Activated CD4-positive, alpha-beta T cell treated with anti-CD3 and anti-CD28 coated beads for 1 hour (primary cell): ENCODE data around the gene MUC5B.

Experiments used
- DNase-seq: peaks from one replicate; pipeline ENCODE4 v3.0.0-alpha.2; 2020

The MUC5B gene

DNA sequence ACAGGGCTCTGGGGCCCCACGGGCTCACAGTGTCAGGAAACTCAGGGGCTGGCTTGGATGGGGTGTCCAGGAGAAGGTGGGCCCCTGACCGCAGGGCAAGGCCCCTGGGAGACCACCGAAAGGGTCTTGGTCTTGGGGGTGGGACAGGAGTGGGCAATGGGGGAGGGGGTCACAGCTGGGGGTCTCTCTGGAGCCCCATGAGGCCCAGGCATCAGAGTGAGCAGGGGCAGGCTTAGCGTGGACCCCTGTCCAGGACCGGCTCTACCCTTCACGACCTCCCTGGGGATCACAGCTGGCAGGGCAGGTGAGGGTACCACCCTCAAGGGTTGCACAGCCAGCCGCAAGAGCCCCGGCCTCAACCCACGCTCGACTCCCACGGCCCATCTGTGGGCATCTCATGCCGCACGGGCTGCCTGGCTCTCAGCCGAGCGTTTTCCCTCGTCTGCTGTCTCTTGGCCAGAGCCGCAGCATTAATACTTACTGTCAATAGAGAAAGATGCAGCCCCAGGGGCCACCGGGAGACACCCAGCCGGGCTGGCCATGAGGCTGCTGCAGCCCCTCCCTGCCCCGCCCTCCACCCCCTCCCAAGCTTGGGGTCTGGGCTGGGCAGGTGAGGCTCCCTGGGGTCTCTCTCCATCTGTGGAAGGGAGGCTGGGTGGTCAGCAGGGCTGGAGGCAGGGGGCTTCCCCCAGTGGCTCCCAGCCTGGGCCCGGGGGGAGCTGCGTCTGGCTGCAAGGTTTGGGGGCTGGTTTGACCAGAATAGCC lies 662 bp downstream of the MUC5B start:
- no peak for DNase-seq

- DNase-seq, result no peak
These were observed 1.2 kb downstream of the MUC5B start for GRCh38 chr11:1224111-1224490.

- DNase-seq, result no peak
These were observed 1.9 kb downstream of the MUC5B start for GRCh38 chr11:1224491-1225385.

- DNase-seq, result no peak
These were observed 2.7 kb downstream of the MUC5B start for GRCh38 chr11:1225386-1226225.

GRCh38 chr11:1226226-1226985 lies 3.5 kb downstream of the MUC5B start:
- no peak for DNase-seq

DNA sequence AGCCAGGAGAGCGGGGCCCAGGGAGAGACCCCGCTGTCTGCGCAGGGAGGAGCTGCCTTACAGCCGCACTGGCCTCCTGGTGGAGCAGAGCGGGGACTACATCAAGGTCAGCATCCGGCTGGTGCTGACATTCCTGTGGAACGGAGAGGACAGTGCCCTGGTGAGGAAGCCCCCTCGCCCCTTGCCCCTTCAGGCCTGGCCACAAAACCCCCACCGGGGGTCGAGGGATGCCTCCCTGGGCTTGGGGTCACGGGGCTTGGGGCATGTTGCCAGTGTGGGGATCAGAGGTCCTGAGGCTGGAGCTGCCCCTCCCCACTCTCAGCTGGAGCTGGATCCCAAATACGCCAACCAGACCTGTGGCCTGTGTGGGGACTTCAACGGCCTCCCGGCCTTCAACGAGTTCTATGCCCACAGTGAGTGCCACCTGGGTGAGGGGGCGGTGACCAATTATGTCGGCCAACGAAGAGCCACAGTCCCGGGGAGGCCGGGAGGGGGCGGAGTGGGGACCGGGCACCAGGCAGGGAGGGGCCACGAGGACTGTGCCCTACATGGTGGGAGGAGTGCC lies 4.2 kb downstream of the MUC5B start:
- no peak for DNase-seq

DNA sequence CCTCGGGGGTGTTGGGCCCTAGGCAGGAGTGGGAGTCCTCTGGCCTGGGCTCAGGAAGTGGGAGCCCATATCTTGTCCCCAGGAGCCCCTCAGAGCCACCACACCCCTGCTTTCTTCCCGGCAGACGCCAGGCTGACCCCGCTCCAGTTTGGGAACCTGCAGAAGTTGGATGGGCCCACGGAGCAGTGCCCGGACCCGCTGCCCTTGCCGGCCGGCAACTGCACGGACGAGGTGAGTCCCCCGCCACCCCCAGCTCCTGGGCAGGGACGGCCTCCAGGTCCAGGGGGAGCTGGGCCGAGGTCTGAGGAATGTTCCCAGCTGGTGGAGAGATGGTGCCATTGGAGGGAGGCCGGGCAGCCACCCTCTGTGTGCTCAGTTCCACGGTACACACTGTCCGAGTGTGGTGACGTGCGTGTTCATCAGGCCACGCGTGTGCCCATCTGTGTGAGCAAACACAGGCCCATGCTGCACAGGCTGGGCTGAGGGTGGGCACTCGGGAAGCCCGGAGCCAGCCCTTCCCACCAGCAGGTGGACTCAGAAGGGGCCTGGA lies 4.8 kb downstream of the MUC5B start:
- no peak for DNase-seq

DNA sequence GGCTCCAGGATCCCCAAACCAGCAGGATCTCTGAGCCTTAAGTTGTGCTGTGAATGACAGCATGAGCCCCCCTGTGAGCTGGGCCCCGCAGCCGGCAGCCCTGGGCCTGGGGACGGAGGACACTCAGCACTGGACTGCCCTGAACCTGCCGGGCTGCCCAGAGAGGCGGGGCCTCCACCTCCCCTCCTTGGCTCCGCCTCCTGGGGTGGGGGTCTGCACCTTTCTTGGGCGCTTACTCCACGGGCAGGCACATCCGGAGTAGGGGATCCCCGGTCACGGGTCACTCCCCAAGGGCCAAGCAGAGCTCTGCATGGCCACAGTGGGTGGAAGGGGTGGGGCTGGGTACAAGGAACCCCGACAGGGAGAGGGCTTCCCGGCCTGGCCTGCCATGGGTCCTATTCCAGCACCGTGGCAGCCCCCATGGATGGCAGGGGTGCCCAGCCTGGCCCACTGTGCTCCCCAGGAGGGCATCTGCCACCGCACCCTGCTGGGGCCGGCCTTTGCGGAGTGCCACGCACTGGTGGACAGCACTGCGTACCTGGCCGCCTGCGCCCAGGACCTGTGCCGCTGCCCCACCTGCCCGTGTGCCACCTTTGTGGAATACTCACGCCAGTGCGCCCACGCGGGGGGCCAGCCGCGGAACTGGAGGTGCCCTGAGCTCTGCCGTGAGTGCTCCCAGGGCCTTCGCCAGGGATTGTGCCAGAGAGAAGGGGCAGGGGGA lies 5.4 kb downstream of the MUC5B start:
- no peak for DNase-seq

DNA sequence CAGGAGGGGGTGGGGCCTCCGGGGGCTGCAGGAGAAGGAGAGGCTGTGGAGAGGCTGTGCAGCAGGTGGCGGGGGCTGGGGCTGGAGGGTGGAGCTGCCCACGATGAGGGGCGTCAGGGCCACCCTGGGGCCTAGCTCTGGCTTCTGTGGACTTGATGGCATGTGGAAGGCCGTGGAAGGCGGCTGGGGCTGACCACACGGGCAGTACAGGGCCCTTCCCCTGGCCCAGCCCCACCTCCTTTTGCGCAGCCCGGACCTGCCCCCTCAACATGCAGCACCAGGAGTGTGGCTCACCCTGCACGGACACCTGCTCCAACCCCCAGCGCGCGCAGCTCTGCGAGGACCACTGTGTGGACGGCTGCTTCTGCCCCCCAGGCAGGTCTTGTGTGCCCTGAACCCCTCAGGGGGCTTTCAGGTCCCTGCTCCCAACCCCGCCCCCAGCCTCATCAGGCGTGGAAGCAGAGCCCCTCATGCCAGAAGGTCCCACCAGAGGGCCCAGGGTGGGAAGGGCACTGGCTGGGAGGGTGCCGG lies 6.1 kb downstream of the MUC5B start:
- no peak for DNase-seq

DNA sequence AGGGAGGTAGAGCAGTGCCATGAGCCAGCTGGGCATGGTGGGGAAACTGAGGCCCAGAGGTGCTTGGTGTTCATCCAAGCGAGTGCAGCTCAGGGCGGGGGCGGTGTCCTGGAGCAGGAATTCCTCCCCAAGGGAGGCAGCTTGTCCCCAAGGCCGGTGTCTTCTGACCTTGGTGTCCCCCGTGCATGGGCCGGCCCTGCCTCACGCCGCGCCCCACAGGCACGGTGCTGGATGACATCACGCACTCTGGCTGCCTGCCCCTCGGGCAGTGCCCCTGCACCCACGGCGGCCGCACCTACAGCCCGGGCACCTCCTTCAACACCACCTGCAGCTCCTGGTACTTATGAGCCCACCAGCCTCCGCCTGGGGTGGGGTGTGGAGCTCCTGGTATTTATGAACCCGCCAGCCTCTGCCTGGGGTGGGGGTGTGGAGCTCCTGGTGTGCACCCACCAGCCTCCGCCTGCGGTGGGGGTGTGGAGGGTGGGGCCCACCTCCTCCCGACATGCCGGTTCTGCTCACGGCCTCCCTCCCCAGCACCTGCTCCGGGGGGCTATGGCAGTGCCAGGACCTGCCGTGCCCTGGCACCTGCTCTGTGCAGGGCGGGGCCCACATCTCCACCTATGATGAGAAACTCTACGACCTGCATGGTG lies 6.7 kb downstream of the MUC5B start:
- DNase-seq, result no peak

GRCh38 chr11:1230121-1230455 lies 7.2 kb downstream of the MUC5B start:
- no peak for DNase-seq

DNA sequence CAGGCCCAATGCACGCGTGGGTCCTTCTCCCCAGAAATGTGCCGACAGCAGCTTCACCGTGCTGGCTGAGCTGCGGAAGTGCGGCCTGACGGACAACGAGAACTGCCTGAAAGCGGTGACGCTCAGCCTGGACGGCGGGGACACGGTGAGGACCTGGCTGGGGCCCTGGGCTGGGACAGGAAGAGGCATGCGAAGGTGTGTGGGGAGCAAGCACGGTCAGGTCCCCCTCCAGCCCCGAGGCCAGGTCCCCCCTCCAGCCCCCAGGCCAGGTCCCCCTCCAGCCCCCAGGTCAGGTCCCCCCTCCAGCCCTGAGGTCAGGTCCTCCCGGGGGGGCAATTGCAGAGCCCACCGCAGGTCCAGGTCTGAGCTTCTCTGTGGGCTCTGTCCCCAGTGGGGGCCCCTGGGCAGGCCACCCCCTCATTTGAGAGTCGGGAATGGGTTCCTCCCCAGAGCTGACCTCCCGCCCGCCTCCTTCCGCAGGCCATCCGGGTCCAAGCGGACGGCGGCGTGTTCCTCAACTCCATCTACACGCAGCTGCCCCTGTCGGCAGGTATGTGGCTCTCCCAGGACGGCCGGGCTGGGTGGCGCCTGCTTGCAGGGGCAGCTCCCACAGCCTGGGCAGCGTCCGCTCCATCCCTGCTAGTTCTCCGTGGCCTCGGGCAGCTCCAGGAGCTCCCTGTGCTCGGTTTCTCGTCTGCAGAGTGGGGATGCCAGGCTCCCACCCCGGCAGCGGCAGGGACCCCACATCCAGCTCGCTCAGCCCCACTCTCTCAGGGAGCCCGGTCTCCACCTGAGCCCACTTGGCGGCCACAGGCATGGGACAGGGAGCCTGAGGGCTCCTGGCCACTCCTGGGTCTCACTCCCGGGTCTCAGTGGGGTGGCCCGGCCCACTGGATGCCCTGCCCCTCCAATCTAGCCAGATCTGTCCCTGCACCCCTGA lies 7.9 kb downstream of the MUC5B start:
- no peak for DNase-seq

GRCh38 chr11:1231396-1232020 lies 8.6 kb downstream of the MUC5B start:
- no peak for DNase-seq

DNA sequence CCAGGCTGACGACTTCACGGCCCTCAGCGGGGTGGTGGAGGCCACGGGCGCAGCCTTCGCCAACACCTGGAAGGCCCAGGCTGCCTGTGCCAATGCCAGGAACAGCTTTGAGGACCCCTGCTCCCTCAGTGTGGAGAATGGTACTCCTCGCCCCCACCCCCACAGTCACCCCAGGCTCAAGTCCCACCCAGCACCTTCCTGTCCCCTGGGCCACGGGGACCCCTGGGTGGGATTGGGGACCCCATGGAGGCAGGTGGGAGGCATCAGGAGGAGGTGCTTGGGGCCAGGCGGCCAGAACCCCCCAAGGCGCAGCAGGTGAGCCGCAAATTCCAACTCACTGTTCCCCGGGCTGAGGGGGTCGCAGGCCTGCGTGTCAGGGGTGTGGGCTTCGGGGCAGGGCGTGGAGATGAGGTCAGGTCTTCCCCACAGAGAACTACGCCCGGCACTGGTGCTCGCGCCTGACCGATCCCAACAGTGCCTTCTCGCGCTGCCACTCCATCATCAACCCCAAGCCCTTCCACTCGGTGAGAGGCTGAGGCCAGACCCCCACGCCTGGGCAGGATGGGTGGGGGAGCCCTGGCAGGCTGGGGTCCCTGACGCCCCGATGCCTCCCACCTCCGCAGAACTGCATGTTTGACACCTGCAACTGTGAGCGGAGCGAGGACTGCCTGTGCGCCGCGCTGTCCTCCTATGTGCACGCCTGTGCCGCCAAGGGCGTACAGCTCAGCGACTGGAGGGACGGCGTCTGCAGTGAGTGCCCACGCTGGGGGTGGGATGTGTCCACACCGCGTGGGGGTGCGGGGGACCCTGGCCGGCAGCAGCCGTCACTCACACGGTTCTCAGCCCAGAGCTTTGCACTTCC lies 9.4 kb downstream of the MUC5B start:
- no peak for DNase-seq

DNA sequence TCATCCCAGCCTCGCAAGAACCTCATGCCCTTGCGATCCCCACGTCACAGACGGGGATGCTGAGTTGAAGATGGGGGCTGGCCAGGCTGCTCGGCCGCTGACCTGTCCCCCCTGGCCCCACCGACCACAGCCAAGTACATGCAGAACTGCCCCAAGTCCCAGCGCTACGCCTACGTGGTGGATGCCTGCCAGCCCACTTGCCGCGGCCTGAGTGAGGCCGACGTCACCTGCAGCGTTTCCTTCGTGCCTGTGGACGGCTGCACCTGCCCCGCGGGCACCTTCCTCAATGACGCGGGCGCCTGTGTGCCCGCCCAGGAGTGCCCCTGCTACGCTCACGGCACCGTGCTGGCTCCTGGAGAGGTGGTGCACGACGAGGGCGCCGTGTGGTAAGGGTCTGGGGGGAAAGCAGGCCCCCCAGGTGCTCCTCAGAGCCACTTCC lies 10.0 kb downstream of the MUC5B start:
- no peak for DNase-seq

DNA sequence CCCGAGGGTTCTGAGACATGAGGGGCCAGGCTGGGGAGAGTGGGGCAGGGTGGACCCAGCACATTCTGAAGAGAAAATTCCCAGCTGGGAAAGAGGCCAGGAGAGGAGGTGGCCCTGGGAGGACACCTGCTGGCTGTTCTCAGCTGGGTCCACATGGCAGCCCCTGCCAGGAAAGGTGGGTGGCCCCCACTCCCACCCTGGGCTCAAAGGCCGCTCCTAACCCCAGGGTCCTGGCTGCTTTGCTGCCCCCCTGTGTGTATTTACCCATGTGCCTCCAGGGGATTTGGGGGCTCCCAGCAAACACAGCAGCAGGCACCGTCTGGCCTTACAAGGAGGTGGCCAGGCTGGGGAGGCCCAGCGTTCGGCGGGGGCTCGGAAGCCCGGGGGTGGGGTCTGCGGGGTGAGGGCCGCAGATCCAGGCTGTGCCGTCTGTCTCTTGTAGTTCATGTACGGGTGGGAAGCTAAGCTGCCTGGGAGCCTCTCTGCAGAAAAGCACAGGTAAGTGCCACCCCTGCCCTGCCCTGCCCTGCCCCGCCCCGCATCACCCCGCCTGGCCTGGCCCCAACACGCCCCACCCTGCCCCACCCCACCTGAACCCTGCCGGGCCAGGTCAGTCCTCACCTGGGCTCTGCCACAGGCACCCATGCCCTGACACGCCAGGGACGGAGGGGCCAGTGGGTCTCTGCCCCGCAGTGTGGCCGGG lies 10.6 kb downstream of the MUC5B start:
- no peak for DNase-seq
